ENCODE measurements around the gene TNFRSF21.
A peak's percentile ranks its signal among the peaks of the same experiment; 100 is the strongest.

Gene TNFRSF21, protein sequence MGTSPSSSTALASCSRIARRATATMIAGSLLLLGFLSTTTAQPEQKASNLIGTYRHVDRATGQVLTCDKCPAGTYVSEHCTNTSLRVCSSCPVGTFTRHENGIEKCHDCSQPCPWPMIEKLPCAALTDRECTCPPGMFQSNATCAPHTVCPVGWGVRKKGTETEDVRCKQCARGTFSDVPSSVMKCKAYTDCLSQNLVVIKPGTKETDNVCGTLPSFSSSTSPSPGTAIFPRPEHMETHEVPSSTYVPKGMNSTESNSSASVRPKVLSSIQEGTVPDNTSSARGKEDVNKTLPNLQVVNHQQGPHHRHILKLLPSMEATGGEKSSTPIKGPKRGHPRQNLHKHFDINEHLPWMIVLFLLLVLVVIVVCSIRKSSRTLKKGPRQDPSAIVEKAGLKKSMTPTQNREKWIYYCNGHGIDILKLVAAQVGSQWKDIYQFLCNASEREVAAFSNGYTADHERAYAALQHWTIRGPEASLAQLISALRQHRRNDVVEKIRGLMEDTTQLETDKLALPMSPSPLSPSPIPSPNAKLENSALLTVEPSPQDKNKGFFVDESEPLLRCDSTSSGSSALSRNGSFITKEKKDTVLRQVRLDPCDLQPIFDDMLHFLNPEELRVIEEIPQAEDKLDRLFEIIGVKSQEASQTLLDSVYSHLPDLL

DNA sequence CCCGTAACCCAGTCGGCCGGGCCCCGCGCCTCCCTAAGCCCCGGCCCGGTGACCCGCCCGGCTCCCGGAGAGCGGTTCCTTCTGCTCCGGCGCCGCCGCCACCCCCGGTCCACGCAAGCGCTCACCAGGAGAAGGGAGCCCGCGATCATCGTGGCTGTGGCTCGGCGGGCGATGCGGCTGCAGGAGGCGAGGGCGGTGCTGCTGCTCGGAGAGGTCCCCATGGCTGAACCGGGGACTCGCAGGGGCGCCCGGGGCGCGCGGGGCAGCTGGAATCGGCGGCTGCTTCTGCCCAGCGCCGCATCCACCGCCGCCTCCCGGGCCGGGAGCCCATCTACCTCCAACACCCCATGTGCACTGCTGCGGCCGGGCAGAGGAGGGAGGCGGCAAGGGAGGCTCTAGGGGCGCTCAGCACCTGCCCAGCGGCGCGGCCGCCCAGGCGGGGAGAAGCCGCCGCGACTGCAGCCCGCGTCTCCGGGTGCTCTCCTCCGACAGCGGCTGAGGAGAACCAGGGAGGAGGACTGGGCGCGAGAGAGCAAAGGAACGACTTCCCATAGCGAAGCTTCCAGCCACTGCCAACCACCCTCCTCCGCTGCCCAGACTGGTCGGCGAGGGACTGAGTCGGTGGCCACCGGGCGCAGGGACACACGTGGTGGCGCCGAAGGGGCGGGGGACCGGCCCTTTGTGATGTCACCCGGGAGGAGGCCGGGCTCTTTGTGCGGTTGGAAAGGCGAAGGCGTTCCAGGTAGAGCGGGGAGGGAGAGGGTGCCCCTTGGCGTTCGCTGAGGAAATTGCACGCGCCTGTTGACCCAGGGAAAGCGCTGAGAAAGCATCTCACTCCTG, at the start of gene TNFRSF21:
TSS of gene TNFRSF21 (minus strand) at position 615 of the 840 bp plus-strand sequence. CDS start at position 221, 394 bp downstream.
- peaks cover 7% of the 10 kb centered on the region for H3K4me1 Mint-ChIP-seq (ENCODE audit: low read depth)
- no peaks in the 10 kb centered on the region for H3K9me3 Mint-ChIP-seq
- H3K27me3 Mint-ChIP-seq (ENCODE audit: low read depth) = peaks cover 59% of the 10 kb centered on the region
- no peak within 1 kb of the TSS for H3K27ac Mint-ChIP-seq
- H3K36me3 Mint-ChIP-seq (ENCODE audit: low read depth) = no peaks in the 10 kb centered on the region
- peak within 1 kb of the TSS; percentile 60 for H3K4me3 Mint-ChIP-seq

DNA sequence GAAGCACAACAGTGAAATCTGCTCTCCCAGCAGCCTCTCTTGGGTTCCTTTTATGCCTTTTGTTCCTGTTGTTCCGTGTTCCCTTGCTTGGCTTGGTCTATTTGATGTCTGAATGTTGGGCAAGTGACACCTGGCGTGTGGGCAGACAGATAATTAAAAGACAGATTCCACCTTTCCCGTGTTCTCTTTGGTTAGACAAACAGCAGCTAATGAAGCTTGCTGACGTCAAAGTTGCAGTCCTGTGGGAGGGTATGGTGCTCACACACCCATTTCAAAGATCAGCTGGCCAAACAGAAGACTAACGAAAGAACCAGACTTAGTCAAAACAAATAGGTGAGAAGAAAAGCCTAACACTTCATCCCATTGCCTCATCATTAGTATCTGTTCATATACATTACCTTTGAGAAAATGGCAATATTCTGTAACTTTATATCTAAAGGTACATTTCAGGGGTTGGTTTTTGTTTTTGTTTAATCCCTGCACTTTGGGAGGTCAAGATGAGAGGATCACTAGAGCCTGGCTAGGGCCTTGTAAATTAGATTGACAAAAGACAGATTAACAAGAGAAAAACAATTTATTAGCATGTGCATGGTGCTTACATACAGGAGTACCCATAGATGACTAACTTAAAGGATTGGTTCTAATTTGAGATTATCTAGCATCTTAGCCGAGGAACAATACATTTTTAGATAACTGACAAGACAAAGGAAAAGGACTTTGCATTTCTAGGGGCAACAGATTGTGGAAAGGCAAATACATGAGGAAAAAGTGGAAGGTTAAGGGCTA, 48.9 kb upstream of the TNFRSF21 start:
- Mint-ChIP-seq H3K27ac (no peak overlapping the region), H3K36me3 (ENCODE audit: low read depth) (no peaks in the 10 kb centered on the region), H3K4me3 (no peak overlapping the region), H3K27me3 (ENCODE audit: low read depth) (peaks cover 8% of the 10 kb centered on the region), H3K4me1 (ENCODE audit: low read depth) (no peaks in the 10 kb centered on the region), H3K9me3 (no peaks in the 10 kb centered on the region)

- H3K4me1 Mint-ChIP-seq (ENCODE audit: low read depth) = no peaks in the 10 kb centered on the region
- no peak overlapping the region for H3K4me3 Mint-ChIP-seq
- H3K27ac Mint-ChIP-seq = no peak overlapping the region
- no peaks in the 10 kb centered on the region for H3K36me3 Mint-ChIP-seq (ENCODE audit: low read depth)
- peaks cover 5% of the 10 kb centered on the region for H3K27me3 Mint-ChIP-seq (ENCODE audit: low read depth)
- H3K9me3 Mint-ChIP-seq = no peaks in the 10 kb centered on the region
Observed at GRCh38 chr6:47357827-47358226, 48.1 kb upstream of the TNFRSF21 start.

GRCh38 chr6:47355496-47355895, 45.8 kb upstream of the TNFRSF21 start:
- no peaks in the 10 kb centered on the region for H3K9me3 Mint-ChIP-seq
- H3K27ac Mint-ChIP-seq = no peak overlapping the region
- no peaks in the 10 kb centered on the region for H3K36me3 Mint-ChIP-seq (ENCODE audit: low read depth)
- H3K27me3 Mint-ChIP-seq (ENCODE audit: low read depth) = peaks cover 9% of the 10 kb centered on the region
- H3K4me1 Mint-ChIP-seq (ENCODE audit: low read depth) = no peaks in the 10 kb centered on the region
- H3K4me3 Mint-ChIP-seq = no peak overlapping the region

- H3K4me1 Mint-ChIP-seq (ENCODE audit: low read depth) = no peaks in the 10 kb centered on the region
Observed at GRCh38 chr6:47353871-47354270, 44.2 kb upstream of the TNFRSF21 start.

DNA sequence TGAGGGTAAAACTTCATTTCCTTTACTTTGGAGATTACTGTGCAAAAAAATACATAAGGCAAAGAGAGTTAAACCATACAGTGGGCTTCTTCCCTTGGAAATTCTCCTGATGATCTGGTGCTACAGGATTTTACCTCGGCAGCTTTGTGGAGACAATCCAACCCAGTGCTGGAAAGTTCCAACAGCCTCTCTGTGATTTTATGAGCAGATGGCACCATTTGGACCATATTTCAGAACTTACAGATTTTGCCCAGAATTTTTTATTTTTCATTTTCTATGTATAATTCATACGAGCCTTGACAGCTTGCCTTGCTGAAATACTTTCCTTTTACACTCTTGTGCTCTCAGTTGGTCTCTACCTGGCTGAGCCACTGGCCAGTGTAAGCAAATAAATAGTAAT, 43.3 kb upstream of the TNFRSF21 start:
- H3K4me3 Mint-ChIP-seq = no peak overlapping the region
- H3K4me1 Mint-ChIP-seq (ENCODE audit: low read depth) = no peaks in the 10 kb centered on the region
- H3K9me3 Mint-ChIP-seq = no peaks in the 10 kb centered on the region
- no peak overlapping the region for H3K27ac Mint-ChIP-seq
- H3K27me3 Mint-ChIP-seq (ENCODE audit: low read depth) = peaks cover 4% of the 10 kb centered on the region
- no peaks in the 10 kb centered on the region for H3K36me3 Mint-ChIP-seq (ENCODE audit: low read depth)

More at GRCh38 chr6:47353871-47354270, 44.2 kb upstream of the TNFRSF21 start:
- Mint-ChIP-seq H3K36me3 (ENCODE audit: low read depth) (no peaks in the 10 kb centered on the region), H3K27me3 (ENCODE audit: low read depth) (peaks cover 9% of the 10 kb centered on the region), H3K27ac (no peak overlapping the region), H3K9me3 (no peaks in the 10 kb centered on the region), H3K4me3 (no peak overlapping the region)

GRCh38 chr6:47352194-47352920, 42.7 kb upstream of the TNFRSF21 start:
- peaks cover 4% of the 10 kb centered on the region for H3K27me3 Mint-ChIP-seq (ENCODE audit: low read depth)
- H3K4me1 Mint-ChIP-seq (ENCODE audit: low read depth) = no peaks in the 10 kb centered on the region
- H3K9me3 Mint-ChIP-seq = no peaks in the 10 kb centered on the region
- H3K27ac Mint-ChIP-seq = no peak overlapping the region
- H3K4me3 Mint-ChIP-seq = no peak overlapping the region
- H3K36me3 Mint-ChIP-seq (ENCODE audit: low read depth) = no peaks in the 10 kb centered on the region

DNA sequence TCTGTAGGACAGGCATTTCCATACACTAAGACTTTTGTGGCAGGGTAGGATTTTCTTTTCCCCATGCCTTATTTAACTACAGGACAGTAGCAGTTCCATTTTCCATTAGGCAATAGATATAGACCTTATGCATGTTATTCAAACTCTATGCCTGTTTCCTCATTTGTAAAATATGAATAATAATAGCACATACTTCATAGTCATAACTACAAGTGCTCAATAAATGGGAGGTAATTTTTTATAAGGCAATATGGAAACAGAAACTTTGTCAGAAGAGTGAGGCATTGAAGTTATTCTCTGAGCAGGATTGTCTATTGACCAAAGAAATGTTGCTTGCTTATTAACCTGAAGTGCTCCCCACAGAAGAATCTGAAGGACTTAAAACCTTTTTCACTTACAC, 41.9 kb upstream of the TNFRSF21 start:
- Mint-ChIP-seq H3K27me3 (ENCODE audit: low read depth) (peaks cover 4% of the 10 kb centered on the region), H3K4me1 (ENCODE audit: low read depth) (no peaks in the 10 kb centered on the region), H3K36me3 (ENCODE audit: low read depth) (no peaks in the 10 kb centered on the region), H3K4me3 (no peak overlapping the region), H3K9me3 (no peaks in the 10 kb centered on the region), H3K27ac (no peak overlapping the region)

- Mint-ChIP-seq H3K27ac (no peak overlapping the region), H3K9me3 (no peaks in the 10 kb centered on the region), H3K27me3 (ENCODE audit: low read depth) (peaks cover 4% of the 10 kb centered on the region), H3K36me3 (ENCODE audit: low read depth) (no peaks in the 10 kb centered on the region), H3K4me1 (ENCODE audit: low read depth) (no peaks in the 10 kb centered on the region), H3K4me3 (no peak overlapping the region)
Observed at GRCh38 chr6:47349931-47350330, 40.2 kb upstream of the TNFRSF21 start.

DNA sequence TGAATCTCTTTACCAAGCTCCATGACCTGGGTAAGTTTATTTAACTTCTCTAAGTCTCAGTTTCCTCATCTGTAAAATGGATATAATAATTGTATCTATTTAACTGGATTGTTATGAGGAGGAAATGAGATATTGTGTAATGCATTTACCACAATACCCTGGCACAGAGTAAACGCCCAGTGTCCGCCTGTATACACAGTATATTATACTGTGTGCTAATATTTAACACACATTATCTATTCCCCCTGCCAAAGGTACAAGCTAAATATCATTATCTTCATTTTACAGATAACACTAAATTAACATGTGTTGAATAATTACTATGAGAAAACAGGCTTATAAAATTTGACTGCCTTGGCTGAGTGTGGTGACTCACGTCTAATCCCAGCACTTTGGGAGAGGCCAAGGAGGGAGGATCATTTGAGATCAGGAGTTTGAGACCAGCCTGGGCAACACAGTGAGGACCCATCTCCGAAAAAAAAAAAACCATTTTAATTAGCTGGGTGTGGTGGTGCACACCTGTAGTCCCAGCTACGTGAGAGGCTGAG, 38.7 kb upstream of the TNFRSF21 start:
- no peak overlapping the region for H3K4me3 Mint-ChIP-seq
- peaks cover 4% of the 10 kb centered on the region for H3K27me3 Mint-ChIP-seq (ENCODE audit: low read depth)
- H3K36me3 Mint-ChIP-seq (ENCODE audit: low read depth) = no peaks in the 10 kb centered on the region
- H3K9me3 Mint-ChIP-seq = no peaks in the 10 kb centered on the region
- no peaks in the 10 kb centered on the region for H3K4me1 Mint-ChIP-seq (ENCODE audit: low read depth)
- no peak overlapping the region for H3K27ac Mint-ChIP-seq

DNA sequence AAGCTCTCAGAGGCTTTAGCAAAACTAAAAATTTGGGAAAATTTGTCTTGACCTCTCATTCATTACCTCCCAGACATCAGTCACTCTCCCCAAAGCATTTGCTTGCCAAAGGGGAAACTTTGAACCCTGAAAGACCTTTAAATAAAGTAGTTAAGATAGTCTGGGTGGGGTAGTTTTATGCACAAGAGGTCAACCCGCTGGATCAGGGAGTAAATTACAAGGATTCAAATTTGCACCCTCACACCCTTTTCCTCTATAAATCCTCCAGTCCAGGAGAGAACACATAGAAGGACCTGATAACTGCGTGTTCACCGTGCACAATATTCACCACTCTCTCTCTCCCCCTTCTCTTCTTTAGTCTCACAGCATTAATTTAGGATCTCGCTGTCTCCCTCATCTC, 36.1 kb upstream of the TNFRSF21 start:
- no peaks in the 10 kb centered on the region for H3K9me3 Mint-ChIP-seq
- H3K4me3 Mint-ChIP-seq = no peak overlapping the region
- no peaks in the 10 kb centered on the region for H3K36me3 Mint-ChIP-seq (ENCODE audit: low read depth)

DNA sequence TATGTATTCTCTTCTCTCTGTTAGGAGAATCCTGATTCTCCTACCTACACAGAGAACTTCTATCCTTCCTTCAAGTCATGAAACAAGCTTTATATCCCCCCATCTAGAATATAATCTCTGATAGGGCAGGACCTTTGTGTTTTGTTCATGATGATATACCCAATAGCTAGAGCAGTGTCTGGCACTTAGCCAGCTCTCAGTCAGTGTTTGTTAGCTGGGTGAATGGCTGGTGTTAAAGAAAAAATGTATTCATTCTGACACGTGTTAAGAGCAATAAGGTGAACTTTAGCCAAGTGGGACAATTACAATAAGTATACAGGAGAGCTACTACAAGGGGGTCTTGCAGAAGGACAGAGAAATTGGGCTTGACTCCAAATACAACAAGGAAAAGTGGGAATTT, 34.3 kb upstream of the TNFRSF21 start:
- Mint-ChIP-seq H3K27me3 (ENCODE audit: low read depth) (no peaks in the 10 kb centered on the region), H3K27ac (no peak overlapping the region), H3K9me3 (no peaks in the 10 kb centered on the region), H3K36me3 (ENCODE audit: low read depth) (no peaks in the 10 kb centered on the region), H3K4me1 (ENCODE audit: low read depth) (no peaks in the 10 kb centered on the region), H3K4me3 (no peak overlapping the region)

More for the DNA sequence above, 36.1 kb upstream of the TNFRSF21 start:
- no peak overlapping the region for H3K27ac Mint-ChIP-seq
- no peaks in the 10 kb centered on the region for H3K4me1 Mint-ChIP-seq (ENCODE audit: low read depth)
- no peaks in the 10 kb centered on the region for H3K27me3 Mint-ChIP-seq (ENCODE audit: low read depth)

DNA sequence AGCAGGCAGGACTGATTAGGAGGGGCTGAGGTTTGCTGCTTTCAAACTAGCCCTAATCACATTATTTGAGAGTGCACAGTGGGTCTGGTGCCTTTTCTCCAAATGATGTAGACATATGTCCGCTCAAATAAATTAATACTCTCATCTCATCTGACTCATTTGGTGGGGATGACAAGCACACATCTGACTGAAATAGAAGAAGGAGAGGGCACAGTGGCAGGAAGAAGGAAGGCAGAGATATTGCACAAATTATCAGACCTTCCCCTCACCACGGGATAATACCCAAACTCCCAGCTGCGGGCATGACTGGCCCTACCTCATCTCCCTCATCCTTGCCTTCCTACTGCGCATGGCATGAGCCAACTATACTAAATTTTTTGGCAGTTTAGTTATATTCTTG, 33.9 kb upstream of the TNFRSF21 start:
- Mint-ChIP-seq H3K4me3 (no peak overlapping the region), H3K36me3 (ENCODE audit: low read depth) (no peaks in the 10 kb centered on the region), H3K9me3 (no peaks in the 10 kb centered on the region), H3K27me3 (ENCODE audit: low read depth) (no peaks in the 10 kb centered on the region), H3K27ac (no peak overlapping the region), H3K4me1 (ENCODE audit: low read depth) (no peaks in the 10 kb centered on the region)
